Gastroesophageal sphincter (tissue), 3 donors: ENCODE measurements around the gene CTAG2.

ENCODE experiments used
- POLR2A ChIP-seq, 2 donors: fragments of 450-650 bp; IDR thresholded peaks; one replicate each; pipeline ENCODE4 v1.6.1; 2017; ENCODE audit warnings: antibody characterized with exemption in 2 of 2, mild to moderate bottlenecking in 2 of 2, moderate library complexity in 1 of 2
- TF ChIP-seq, protein P1 (sequence below), 4 experiments: fragments of 200-600 bp in 2 of 4; fragments of 450-650 bp in 2 of 4; sonication (generic) in 1 of 4; IDR thresholded peaks; one replicate each; pipeline ENCODE4 v1.5.1; 2017 to 2019; ENCODE audit warnings: antibody characterized with exemption in 4 of 4, mild to moderate bottlenecking in 2 of 4, moderate library complexity in 2 of 4

DNA sequence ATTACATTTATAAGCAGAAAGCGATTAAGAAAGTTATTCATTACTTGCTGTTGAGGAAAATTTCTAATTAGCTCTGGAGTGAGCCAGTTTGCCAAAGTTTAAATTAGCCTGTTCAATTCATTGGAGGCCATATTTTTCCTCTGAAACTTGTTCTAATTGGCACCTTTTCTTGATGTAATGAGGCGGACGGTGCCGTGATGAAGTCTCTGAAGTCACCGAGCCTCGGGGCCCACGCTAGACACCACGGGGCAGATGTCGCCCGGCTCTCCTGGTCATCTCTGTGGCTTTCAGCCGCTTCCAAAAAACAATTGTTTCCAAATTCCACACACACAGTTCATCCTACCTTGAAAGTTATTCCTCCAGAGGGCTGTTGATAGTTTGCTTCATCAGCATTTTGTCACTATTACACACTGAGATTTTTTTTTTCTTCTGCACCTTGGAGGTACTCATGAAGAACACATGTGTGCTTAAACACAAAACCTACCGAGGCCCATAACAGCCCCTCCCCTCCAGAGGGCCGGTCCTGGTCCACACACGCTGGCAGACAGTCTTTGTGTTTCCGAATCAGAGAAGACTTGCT, 3.9 kb upstream of the CTAG2 start:
- TF ChIP-seq, protein P1, sequence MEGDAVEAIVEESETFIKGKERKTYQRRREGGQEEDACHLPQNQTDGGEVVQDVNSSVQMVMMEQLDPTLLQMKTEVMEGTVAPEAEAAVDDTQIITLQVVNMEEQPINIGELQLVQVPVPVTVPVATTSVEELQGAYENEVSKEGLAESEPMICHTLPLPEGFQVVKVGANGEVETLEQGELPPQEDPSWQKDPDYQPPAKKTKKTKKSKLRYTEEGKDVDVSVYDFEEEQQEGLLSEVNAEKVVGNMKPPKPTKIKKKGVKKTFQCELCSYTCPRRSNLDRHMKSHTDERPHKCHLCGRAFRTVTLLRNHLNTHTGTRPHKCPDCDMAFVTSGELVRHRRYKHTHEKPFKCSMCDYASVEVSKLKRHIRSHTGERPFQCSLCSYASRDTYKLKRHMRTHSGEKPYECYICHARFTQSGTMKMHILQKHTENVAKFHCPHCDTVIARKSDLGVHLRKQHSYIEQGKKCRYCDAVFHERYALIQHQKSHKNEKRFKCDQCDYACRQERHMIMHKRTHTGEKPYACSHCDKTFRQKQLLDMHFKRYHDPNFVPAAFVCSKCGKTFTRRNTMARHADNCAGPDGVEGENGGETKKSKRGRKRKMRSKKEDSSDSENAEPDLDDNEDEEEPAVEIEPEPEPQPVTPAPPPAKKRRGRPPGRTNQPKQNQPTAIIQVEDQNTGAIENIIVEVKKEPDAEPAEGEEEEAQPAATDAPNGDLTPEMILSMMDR (IDR thresholded peaks at IDR 0.05) = no peak
- TF ChIP-seq POLR2A (IDR thresholded peaks at IDR 0.05) = no peak
